ENCODE results near the gene COMP. TPM values are rescaled to one million over a fixed set of nuclear protein-coding genes. Genes with fewer than 3 reads are reported as not detected.
A peak's percentile ranks its signal among the peaks of the same experiment; 100 is the strongest.

COMP gene
- total and polyA plus RNA-seq, 2 experiments from 2014 or later, result 0.09 to 0.46 TPM

DNA sequence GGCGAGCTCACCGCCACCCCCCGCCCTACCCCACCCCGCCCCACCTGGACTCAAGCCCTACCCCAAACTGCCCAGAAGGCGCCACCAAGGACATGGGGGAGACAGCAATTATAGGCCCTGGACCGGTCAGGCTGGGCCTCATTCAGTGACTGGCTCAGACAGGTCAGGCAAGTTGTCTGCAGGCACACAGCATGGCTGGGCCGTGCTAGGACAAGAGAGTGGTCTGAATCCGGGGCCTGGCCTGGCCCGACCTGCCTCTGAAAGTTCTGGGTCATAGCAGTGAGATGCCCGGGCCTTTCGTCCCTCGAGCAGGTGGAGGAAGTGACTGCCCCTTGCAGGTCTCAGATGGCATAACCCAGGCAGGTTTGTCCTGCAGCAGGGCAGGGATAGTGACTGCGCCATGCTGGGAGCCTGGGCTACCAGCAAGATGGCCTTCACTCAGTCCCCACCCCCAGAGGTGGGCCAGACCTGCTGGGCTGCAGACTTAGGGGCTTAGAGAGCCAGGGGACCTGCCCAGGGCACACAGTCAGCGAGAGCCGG lies 21.0 kb downstream of the COMP start:
- H3K9me3 ChIP-seq (ENCODE audit: low read depth), result no peaks in the 10 kb centered on the region
- H3K4me3 ChIP-seq, result no peak overlapping the region
- no peak for DNase-seq (ENCODE audit: low read depth in 1 of 2, low spot score in 1 of 2)
- no peaks in the 10 kb centered on the region for H3K27me3 ChIP-seq
- no peaks in the 10 kb centered on the region for H3K36me3 ChIP-seq
- H3K4me1 ChIP-seq (ENCODE audit: low read depth), result peaks cover 6% of the 10 kb centered on the region
- no peak for TF ChIP-seq CTCF (IDR thresholded peaks at IDR 0.05; ENCODE audit: low read depth, low read length)
- no peak overlapping the region for H3K27ac ChIP-seq

- Histone ChIP-seq H3K27me3 (no peaks in the 10 kb centered on the region), H3K4me3 (no peak overlapping the region), H3K4me1 (ENCODE audit: low read depth) (peaks cover 6% of the 10 kb centered on the region), H3K27ac (no peak overlapping the region), H3K36me3 (no peaks in the 10 kb centered on the region), H3K9me3 (ENCODE audit: low read depth) (no peaks in the 10 kb centered on the region)
- no peak for TF ChIP-seq CTCF (IDR thresholded peaks at IDR 0.05; ENCODE audit: low read depth, low read length)
- no peak for DNase-seq (ENCODE audit: low read depth in 1 of 2, low spot score in 1 of 2)
These were observed 21.9 kb downstream of the COMP start for GRCh38 chr19:18768997-18769891.

- Histone ChIP-seq H3K4me1 (ENCODE audit: low read depth) (peaks cover 6% of the 10 kb centered on the region), H3K9me3 (ENCODE audit: low read depth) (no peaks in the 10 kb centered on the region), H3K36me3 (no peaks in the 10 kb centered on the region), H3K27ac (no peak overlapping the region), H3K4me3 (no peak overlapping the region), H3K27me3 (no peaks in the 10 kb centered on the region)
- peak in 1 of 2 donors; percentile 31 for DNase-seq (ENCODE audit: low read depth in 1 of 2, low spot score in 1 of 2)
- TF ChIP-seq CTCF (IDR thresholded peaks at IDR 0.05; ENCODE audit: low read depth, low read length), result no peak
These were observed 22.9 kb downstream of the COMP start for GRCh38 chr19:18768046-18768771.

- DNase-seq (ENCODE audit: low read depth in 1 of 2, low spot score in 1 of 2), result no peak
- Histone ChIP-seq H3K36me3 (no peaks in the 10 kb centered on the region), H3K4me1 (ENCODE audit: low read depth) (peaks cover 10% of the 10 kb centered on the region), H3K9me3 (ENCODE audit: low read depth) (no peaks in the 10 kb centered on the region), H3K27ac (no peak overlapping the region), H3K4me3 (no peak overlapping the region), H3K27me3 (no peaks in the 10 kb centered on the region)
- TF ChIP-seq CTCF (IDR thresholded peaks at IDR 0.05; ENCODE audit: low read depth, low read length), result no peak
These were observed 25.9 kb downstream of the COMP start for GRCh38 chr19:18765224-18765623.

DNA sequence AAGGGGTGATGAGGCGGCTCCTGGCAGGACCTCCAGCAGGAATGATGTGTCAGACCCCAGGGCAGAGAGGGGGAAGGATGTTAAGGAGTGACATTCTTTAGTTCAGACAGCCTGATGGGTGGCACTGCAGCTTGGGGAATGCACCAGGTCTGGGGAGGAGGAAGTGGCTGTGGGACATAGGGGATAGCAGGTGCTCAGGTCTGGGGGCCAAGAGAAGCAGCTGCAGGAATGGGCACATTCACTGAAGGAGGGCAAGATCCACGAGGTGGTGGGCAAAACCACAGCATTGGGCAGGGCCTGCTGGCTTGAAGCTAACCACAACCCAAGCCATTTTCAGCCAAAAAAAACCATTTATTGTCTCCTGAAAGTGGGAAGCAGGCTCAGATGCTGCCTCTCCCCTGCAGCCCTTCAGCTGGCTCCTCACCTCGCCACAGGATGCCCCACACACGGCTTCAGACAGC lies 26.5 kb downstream of the COMP start:
- no peak for DNase-seq (ENCODE audit: low read depth in 1 of 2, low spot score in 1 of 2)
- Histone ChIP-seq H3K27me3 (no peaks in the 10 kb centered on the region), H3K27ac (no peak overlapping the region), H3K36me3 (no peaks in the 10 kb centered on the region), H3K9me3 (ENCODE audit: low read depth) (no peaks in the 10 kb centered on the region), H3K4me1 (ENCODE audit: low read depth) (peaks cover 10% of the 10 kb centered on the region), H3K4me3 (no peak overlapping the region)
- no peak for TF ChIP-seq CTCF (IDR thresholded peaks at IDR 0.05; ENCODE audit: low read depth, low read length)
